Sigmoid colon (tissue), 4 donors: ENCODE data around the gene CCDC116.

Experiments used
- EP300 ChIP-seq, 4 donors: sonication (generic); formaldehyde crosslinking; IDR thresholded peaks; one replicate each; pipeline ENCODE4 v1.6.1; 2017; ENCODE audit warnings: antibody characterized with exemption in 4 of 4
- POLR2A ChIP-seq, 2 donors: fragments of 450-650 bp; IDR thresholded peaks; one replicate each; pipeline ENCODE4 v1.6.1; 2016; ENCODE audit warnings: antibody characterized with exemption in 2 of 2, mild to moderate bottlenecking in 2 of 2, moderate library complexity in 2 of 2
- POLR2AphosphoS5 ChIP-seq, 4 donors: sonication (generic); formaldehyde crosslinking; IDR thresholded peaks; one replicate each; pipeline ENCODE4 v1.6.1; 2017; ENCODE audit warnings: antibody characterized with exemption in 4 of 4
- TF ChIP-seq, protein P1 (sequence below), 4 experiments: fragments of 450-650 bp in 3 of 4; fragments of 200-600 bp in 1 of 4; IDR thresholded peaks; one replicate each; pipeline ENCODE4 v1.5.1; 2016 to 2019; ENCODE audit warnings: antibody characterized with exemption in 4 of 4, mild to moderate bottlenecking in 3 of 4, moderate library complexity in 2 of 4

DNA sequence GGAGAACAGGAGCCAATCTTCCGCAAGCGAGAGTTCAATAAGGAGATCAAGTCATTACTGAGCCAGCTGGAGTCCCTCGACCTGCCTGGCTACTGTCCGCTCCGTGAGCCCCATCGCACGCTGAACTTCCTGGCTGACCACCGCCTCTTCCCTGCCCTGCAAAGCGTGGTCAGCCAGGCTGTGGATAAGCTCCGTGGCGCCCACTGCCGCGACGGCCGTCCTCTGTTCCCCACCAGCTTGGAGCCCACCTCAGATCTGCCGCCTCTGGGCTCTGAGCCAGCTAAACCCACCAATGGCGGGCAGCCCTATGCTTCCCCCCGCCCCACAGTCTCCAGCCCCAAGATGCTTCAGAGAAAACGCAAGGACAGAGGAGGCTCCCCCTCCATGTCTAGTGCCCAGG, 2.3 kb downstream of the CCDC116 start:
- TF ChIP-seq EP300 (IDR thresholded peaks at IDR 0.05) (no peak), POLR2A (IDR thresholded peaks at IDR 0.05) (no peak), POLR2AphosphoS5 (IDR thresholded peaks at IDR 0.05) (no peak)
- TF ChIP-seq, protein P1, sequence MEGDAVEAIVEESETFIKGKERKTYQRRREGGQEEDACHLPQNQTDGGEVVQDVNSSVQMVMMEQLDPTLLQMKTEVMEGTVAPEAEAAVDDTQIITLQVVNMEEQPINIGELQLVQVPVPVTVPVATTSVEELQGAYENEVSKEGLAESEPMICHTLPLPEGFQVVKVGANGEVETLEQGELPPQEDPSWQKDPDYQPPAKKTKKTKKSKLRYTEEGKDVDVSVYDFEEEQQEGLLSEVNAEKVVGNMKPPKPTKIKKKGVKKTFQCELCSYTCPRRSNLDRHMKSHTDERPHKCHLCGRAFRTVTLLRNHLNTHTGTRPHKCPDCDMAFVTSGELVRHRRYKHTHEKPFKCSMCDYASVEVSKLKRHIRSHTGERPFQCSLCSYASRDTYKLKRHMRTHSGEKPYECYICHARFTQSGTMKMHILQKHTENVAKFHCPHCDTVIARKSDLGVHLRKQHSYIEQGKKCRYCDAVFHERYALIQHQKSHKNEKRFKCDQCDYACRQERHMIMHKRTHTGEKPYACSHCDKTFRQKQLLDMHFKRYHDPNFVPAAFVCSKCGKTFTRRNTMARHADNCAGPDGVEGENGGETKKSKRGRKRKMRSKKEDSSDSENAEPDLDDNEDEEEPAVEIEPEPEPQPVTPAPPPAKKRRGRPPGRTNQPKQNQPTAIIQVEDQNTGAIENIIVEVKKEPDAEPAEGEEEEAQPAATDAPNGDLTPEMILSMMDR (IDR thresholded peaks at IDR 0.05): no peak
